Vagina (tissue), 2 donors: ENCODE results near the gene RIPK1. TPM values are rescaled to one million over a fixed set of nuclear protein-coding genes. Genes with fewer than 3 reads are reported as not detected.
"Not testable (repeated sequence)": the region's sequence is repeated elsewhere in the genome, so short reads cannot be mapped to it uniquely, and the experiment has no call there.

Source experiments
- DNase-seq, 2 donors: peaks; one replicate each; pipeline ENCODE4 v3.0.0-alpha.2; 2017; ENCODE audit errors: extremely low spot score in 2 of 2
- H3K27ac ChIP-seq: fragments of 200-600 bp; sonication (generic); one replicate; pipeline ENCODE4 v1.5.1; 2019
- H3K27me3 ChIP-seq: fragments of 200-600 bp; sonication (generic); one replicate; pipeline ENCODE4 v1.5.1; 2019
- H3K36me3 ChIP-seq, 2 donors: fragments of 200-600 bp; sonication (generic); one replicate each; pipeline ENCODE4 v1.5.1; 2017 to 2019
- H3K4me1 ChIP-seq: fragments of 200-600 bp; sonication (generic); one replicate; pipeline ENCODE4 v1.5.1; 2019
- H3K4me3 ChIP-seq, 2 donors: fragments of 200-600 bp; sonication (generic); 1 replicate in 1 of 2; 2 replicates in 1 of 2; pipeline ENCODE4 v1.5.1; 2016 to 2019
- H3K9me3 ChIP-seq: fragments of 200-600 bp; sonication (generic); one replicate; pipeline ENCODE4 v1.5.1; 2019
- POLR2A ChIP-seq, 2 donors: fragments of 450-650 bp; IDR thresholded peaks; one replicate each; pipeline ENCODE4 v1.6.1; 2017; ENCODE audit warnings: antibody characterized with exemption in 2 of 2, mild to moderate bottlenecking in 2 of 2, moderate library complexity in 2 of 2
- POLR2AphosphoS5 ChIP-seq, 2 donors: sonication (generic); formaldehyde crosslinking; IDR thresholded peaks; one replicate each; pipeline ENCODE4 v1.9.0; 2017; ENCODE audit warnings: antibody characterized with exemption in 2 of 2, mild to moderate bottlenecking in 2 of 2, low read depth in 1 of 2; ENCODE audit not compliant: insufficient read depth in 1 of 2
- intact Hi-C: fragments of 100-400 bp; cut with DNase I; formaldehyde crosslinking; loops from one replicate; pipeline ENCODE4 v1.15.1; 2023
- total RNA-seq: library from RNA; depleted of rRNA; stranded (reverse); fragments of >200 nt; gene quantifications from one replicate; pipeline ENCODE4 v1.2.3, GENCODE V29; 2016
- TF ChIP-seq, protein P1 (sequence below), 3 experiments: fragments of 450-650 bp in 2 of 3; fragments of 200-600 bp in 1 of 3; sonication (generic) in 1 of 3; IDR thresholded peaks; one replicate each; pipeline ENCODE4 v1.5.1; 2017 to 2019; ENCODE audit warnings: antibody characterized with exemption in 3 of 3, mild to moderate bottlenecking in 2 of 3, moderate library complexity in 2 of 3

RIPK1 gene
- total RNA-seq, 1 donor from 2014 or later: 27.0 TPM

DNA sequence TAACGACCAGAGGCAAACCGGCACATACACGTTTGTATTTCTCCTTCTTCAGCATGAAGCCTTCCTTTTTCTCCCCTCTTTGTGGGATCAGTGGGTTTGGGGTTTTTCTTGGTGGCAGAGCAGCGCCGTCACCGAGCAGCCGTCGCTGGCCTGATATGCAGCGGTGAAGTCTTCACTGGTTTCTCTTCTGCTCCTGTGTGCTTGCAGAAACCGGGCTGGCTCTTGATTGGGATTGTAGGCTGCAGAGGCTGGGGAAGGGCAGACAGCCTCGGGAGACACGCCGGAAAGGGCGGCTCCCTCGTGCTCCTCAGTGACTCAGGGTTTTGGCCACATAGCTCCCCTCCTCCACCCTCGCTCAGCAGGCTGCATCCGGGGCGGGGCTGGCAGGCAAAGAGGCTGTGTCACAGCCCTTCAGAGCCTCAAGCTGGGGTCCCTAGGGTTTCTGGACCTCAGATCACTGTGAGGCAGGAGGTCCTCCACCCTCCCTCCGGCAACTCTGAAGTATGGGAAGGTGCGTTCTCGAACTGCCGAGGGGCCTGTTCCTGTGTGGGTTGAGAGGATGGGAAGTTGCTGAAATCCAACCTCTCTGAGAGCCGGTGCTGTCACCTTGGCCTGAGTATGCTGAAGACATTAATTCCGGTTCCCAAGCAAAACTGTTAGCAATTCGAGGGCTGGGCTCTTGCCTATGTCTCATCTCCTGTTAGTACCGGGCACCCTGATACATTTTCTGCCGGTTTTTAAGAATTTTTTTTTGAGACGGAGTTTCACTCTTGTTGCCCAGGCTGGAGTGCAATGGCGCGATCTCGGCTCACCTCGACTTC, 44.4 kb upstream of the RIPK1 start:
- H3K27me3 ChIP-seq: no peaks in the 10 kb centered on the region
- H3K4me3 ChIP-seq: peak overlapping the region; percentile 44 to 49
- intact Hi-C loops: no loop called here
- peak in 1 of 2 donors; percentile 50 for TF ChIP-seq POLR2A (IDR thresholded peaks at IDR 0.05)
- peak; percentile 96 to 97 for TF ChIP-seq POLR2AphosphoS5 (IDR thresholded peaks at IDR 0.05; ENCODE audit: insufficient read depth in 1 of 2, low read depth in 1 of 2)
- TF ChIP-seq, protein P1, sequence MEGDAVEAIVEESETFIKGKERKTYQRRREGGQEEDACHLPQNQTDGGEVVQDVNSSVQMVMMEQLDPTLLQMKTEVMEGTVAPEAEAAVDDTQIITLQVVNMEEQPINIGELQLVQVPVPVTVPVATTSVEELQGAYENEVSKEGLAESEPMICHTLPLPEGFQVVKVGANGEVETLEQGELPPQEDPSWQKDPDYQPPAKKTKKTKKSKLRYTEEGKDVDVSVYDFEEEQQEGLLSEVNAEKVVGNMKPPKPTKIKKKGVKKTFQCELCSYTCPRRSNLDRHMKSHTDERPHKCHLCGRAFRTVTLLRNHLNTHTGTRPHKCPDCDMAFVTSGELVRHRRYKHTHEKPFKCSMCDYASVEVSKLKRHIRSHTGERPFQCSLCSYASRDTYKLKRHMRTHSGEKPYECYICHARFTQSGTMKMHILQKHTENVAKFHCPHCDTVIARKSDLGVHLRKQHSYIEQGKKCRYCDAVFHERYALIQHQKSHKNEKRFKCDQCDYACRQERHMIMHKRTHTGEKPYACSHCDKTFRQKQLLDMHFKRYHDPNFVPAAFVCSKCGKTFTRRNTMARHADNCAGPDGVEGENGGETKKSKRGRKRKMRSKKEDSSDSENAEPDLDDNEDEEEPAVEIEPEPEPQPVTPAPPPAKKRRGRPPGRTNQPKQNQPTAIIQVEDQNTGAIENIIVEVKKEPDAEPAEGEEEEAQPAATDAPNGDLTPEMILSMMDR (IDR thresholded peaks at IDR 0.05): no peak
- H3K4me1 ChIP-seq: peaks cover 34% of the 10 kb centered on the region
- H3K27ac ChIP-seq: peak overlapping the region; percentile 87
- DNase-seq: no peak
- H3K36me3 ChIP-seq: peaks cover 0 to 13% of the 10 kb centered on the region in 2 donors
- H3K9me3 ChIP-seq: no peaks in the 10 kb centered on the region

DNA sequence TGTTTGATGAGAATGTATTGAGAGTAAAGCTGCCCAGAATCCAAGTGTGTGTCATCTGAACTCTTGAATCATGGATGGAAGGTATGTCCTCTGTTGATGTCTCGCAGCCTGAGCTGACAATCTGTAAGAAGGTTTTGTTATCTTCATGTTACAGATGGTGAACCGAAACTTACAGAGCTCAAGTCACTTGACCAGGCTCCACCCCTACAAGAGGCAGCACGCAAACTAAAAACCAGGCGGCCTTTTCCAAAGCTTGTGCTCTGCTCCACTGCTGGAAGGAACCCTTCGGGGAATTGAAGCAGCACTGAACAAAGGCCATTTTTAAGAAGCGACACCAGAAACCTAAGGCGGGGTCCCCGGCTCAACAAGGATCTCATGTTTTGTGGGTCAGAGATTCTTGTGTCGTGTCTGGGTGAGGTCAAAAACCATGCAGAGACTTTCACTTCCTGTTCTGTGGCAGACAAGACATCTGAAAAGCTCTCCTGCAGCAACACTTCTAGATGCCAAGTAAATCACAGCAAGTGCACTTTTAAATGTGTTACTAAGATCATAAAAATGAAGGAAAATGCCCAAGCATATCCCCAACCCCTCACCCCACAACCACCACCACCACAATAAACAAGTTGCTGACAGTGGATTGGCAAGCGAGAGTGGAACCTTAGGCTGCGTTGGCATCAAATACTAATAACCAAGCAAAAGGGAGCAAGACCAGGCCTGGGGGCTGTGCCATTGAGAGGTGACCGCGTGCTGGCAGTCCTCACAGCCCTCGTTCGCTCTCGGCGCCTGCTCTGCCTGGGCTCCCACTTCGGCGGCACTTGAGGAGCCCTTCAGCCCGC, 41.3 kb upstream of the RIPK1 start:
- Histone ChIP-seq H3K36me3 (no peaks in the 10 kb centered on the region), H3K27me3 (no peaks in the 10 kb centered on the region), H3K27ac (no peak overlapping the region), H3K4me3 (no peak overlapping the region), H3K9me3 (no peaks in the 10 kb centered on the region), H3K4me1 (peaks cover 29% of the 10 kb centered on the region)
- no peak for DNase-seq
- no peak for TF ChIP-seq POLR2A (IDR thresholded peaks at IDR 0.05)
- TF ChIP-seq, protein P1 (IDR thresholded peaks at IDR 0.05): no peak
- no peak for TF ChIP-seq POLR2AphosphoS5 (IDR thresholded peaks at IDR 0.05; ENCODE audit: insufficient read depth in 1 of 2, low read depth in 1 of 2)
- intact Hi-C loops: no loop called here

DNA sequence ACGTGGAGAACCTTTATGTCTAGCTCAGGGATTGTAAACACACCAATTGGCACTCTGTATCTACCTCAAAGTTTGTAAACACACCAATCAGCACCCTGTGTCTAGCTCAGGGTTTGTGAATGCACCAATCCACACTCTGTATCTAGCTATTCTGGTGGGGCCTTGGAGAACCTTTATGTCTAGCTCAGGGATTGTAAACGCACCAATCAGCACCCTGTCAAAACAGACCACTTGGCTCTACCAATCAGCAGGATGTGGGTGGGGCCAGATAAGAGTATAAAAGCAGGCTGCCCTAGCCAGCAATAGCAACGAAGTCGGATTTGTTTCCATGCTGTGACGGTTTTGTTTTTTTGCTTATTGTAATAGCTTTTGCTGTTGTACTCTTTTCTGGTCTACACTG, 40.1 kb upstream of the RIPK1 start:
- H3K4me3 ChIP-seq, DNase-seq, intact Hi-C loops, H3K27me3 ChIP-seq, H3K36me3 ChIP-seq, H3K27ac ChIP-seq, H3K9me3 ChIP-seq: not testable (repeated sequence)
- peaks cover 19% of the 10 kb centered on the region for H3K4me1 ChIP-seq

DNA sequence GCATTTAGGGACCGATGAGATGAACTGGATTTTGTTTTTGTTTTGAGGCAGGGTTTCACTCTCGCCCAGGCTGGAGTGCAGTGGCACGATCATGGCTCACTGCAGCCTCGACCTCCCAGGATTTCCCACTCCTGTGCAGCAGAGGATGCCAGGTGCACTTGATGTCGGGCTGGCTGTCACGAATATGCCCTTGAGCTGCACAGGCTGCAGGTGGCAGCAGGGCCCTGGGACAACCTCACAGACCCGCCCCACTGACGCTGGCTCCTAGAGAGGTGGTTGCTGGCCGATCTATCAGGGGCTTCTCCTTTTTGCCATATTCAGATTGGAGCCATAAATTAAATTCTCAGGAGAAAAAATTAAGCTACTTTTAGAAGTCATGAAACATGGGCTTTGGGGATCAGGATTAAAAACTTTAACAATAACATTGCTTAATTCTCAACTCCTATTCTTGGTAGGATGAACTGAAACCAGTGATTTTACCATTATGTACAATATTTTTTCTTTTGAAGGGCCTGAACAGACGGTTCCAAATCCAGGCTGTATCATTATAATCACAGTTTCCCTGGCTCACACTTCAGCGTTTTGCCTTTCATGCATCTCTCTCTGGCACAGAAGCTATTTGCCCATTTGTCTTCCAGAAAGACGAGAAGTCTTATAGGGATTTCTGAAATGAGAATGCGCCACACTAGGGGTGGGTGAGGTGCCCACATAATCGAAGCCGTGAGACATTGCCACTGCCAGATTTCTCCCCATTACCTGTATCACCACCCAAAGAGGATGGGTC, 36.2 kb upstream of the RIPK1 start:
- Histone ChIP-seq H3K9me3 (no peaks in the 10 kb centered on the region), H3K36me3 (no peaks in the 10 kb centered on the region), H3K27ac (no peak overlapping the region), H3K4me3 (no peak overlapping the region), H3K4me1 (no peaks in the 10 kb centered on the region), H3K27me3 (no peaks in the 10 kb centered on the region)
- DNase-seq: no peak
- TF ChIP-seq POLR2AphosphoS5 (IDR thresholded peaks at IDR 0.05; ENCODE audit: insufficient read depth in 1 of 2, low read depth in 1 of 2) (no peak), POLR2A (IDR thresholded peaks at IDR 0.05) (no peak)
- TF ChIP-seq, protein P1 (IDR thresholded peaks at IDR 0.05): no peak
- intact Hi-C loops: no loop called here

DNA sequence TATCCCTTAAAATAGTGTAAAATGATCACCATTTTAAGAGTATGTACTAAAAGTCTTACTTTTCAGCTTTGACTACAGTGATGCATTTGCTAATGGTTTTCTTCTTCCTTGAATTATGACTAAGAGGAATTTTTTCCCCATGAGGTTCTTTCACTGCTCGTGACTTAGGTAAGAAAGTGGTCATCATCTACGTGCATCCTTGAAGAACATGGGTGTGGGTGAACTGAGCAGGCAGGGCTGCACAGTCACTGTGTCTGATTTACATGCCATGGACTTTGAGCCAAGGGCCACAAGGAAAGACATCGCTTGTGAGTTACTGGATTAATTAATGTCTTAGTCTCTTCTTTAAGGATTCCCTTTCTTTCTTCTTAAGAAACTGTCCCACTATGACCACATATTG, 35.3 kb upstream of the RIPK1 start:
- H3K4me3 ChIP-seq: no peak overlapping the region
- H3K36me3 ChIP-seq: no peaks in the 10 kb centered on the region
- no peaks in the 10 kb centered on the region for H3K9me3 ChIP-seq
- H3K4me1 ChIP-seq: no peaks in the 10 kb centered on the region
- TF ChIP-seq POLR2AphosphoS5 (IDR thresholded peaks at IDR 0.05; ENCODE audit: insufficient read depth in 1 of 2, low read depth in 1 of 2): no peak
- TF ChIP-seq, protein P1 (IDR thresholded peaks at IDR 0.05): no peak
- TF ChIP-seq POLR2A (IDR thresholded peaks at IDR 0.05): no peak
- no peak overlapping the region for H3K27ac ChIP-seq
- H3K27me3 ChIP-seq: no peaks in the 10 kb centered on the region
- DNase-seq: no peak
- intact Hi-C loops: no loop called here
